ENCODE data around the gene ALDH3A1. TPM values are rescaled to one million over a fixed set of nuclear protein-coding genes. Genes with fewer than 3 reads are reported as not detected.

The ALDH3A1 gene
- total and polyA plus RNA-seq, 12 donors, result 0.12 to 1.5 (median 0.44) TPM; not detected in 8

Other genes starting within 250 kb of the ALDH3A1 start
- gene SLC47A1, start 214.4 kb downstream of the ALDH3A1 start, total RNA-seq, result 10 to 100 TPM in 5 of 10 donors, 1 to 10 TPM in 5; 2.1 to 20.3 (median 9.2) TPM
- 1 to 10 TPM in 1 of 2 donors, under 1 TPM in 1; 0.62 to 6.3 TPM for gene SLC47A1, start 214.4 kb downstream of the ALDH3A1 start, polyA plus RNA-seq
- gene ALDH3A2, start 99.5 kb downstream of the ALDH3A1 start, total RNA-seq, result 100 to 1,000 TPM in 1 of 10 donors, 10 to 100 TPM in 9; 50.2 to 104 (median 73.6) TPM
- gene ALDH3A2, start 99.5 kb downstream of the ALDH3A1 start, polyA plus RNA-seq, result 10 to 100 TPM; 20.6 to 35.4 TPM
- under 1 TPM in 1 of 10 donors, not detected in 9; 0.21 TPM for gene SLC47A2, start 31.7 kb downstream of the ALDH3A1 start, total RNA-seq
- not detected for gene SLC47A2, start 31.7 kb downstream of the ALDH3A1 start, polyA plus RNA-seq
- gene ULK2, start 119.6 kb upstream of the ALDH3A1 start, total RNA-seq, result 10 to 100 TPM; 12.0 to 23.7 (median 18.0) TPM
- gene ULK2, start 119.6 kb upstream of the ALDH3A1 start, polyA plus RNA-seq, result 1 to 10 TPM; 2.9 to 5.9 TPM
- gene AKAP10, start 229.5 kb upstream of the ALDH3A1 start, total RNA-seq, result 10 to 100 TPM; 12.2 to 17.0 (median 14.2) TPM
- gene AKAP10, start 229.5 kb upstream of the ALDH3A1 start, polyA plus RNA-seq, result 1 to 10 TPM; 3.7 to 8.0 TPM